ENCODE data around the gene NPRL2.
A peak's percentile ranks its signal among the peaks of the same experiment; 100 is the strongest.

The NPRL2 gene

GRCh38 chr3:50350527-50351322 is at the start of gene NPRL2, which contains the start of gene CYB561D2:
NPRL2 (minus strand) TSS chr3:50350775; CDS start chr3:50350652, 123 bp downstream.
CYB561D2 (plus strand) TSS chr3:50350862; CDS start chr3:50351434, 572 bp downstream.
- DNase-seq: peak; percentile 99

DNA sequence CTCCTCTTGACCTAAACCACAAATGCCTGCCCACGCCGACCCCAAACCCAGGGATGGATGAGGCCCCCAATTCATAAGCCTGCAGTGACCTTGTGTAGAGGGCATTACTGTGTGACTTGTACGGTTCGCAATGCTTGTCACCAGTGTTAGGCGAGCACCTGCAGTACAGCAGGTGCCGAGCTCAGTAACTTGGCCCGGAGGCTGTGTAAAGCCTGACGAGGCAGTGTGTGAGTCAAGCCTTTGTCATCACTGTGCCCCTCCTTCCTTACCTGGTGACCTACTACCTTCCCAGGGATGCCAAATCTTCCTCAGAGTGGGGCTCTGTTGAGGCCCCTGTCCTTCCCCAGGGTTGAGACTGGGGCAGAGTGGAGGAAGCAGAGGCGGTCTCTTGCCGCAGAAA is 45.9 kb upstream of the NPRL2 start:
- DNase-seq: no peak

DNA sequence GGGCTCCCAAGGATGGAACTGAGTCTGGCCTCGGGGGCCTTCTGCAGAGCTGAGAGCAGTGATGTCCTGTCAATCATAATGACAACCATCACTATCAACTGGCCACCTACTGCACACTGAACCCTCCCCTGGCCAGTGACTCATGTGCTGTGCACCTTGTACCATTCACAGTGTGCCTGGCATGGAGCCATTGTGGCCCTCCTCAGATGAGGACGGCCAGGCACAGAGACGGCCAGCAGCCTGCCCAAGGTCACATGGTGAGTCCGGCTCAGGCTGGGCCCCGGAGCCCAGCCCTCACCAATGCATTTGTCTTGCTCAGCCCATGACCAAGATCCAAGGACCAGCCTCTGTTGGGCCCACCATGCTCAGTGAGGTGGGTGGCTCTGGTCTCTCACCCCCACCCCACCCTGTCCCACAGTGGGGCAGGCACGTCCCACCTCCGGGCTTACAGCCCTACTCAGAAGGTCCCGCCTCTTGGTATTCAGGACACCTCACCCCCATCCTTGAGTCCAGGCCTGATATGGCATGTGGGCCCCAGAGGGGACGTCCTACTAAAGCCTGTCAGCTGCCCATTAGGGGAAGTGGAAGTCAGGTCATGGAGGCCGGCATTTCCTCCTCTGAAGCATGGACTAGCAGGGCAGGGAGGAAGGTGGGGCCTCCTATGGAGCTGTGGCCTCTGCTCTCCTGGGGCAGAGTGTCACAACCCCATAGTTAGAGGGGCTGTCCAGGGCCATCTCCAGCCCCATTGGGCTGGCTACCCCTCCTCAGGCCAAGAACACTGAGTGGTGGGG is 44.7 kb upstream of the NPRL2 start:
- DNase-seq: no peak

- no peak for DNase-seq
These were observed 42.5 kb upstream of the NPRL2 start for GRCh38 chr3:50393061-50393460.

DNA sequence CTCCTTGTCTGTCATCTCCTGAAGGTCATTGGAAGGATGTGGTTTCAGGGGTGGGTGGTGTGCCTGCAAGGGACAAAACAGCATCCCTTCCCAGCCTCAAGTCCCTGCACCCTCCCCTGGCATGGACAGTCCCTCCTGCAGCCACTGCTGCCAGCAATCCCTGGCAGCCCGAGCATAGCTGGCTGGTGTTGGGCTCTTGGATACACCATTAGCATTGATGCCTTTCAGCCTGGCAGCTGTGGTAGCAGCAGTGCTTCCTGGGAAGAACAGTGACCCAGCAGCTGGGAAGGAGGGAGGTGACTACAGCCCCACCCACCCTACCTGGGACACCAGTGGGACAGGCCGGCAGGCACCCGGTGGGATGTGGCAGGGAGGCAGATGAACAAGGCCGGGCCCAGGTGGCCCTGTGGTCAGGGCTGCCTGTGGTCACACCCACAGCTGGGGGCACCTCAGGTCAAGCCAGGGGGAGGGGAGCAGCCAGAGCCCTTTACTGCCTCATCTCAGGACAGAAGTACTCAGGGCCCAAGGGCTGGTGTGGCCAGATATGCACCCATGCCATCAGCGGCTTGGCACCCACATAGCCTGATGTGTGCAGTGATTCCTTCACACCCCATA is 41.6 kb upstream of the NPRL2 start:
- no peak for DNase-seq

GRCh38 chr3:50390508-50391224 is 40.1 kb upstream of the NPRL2 start:
- no peak for DNase-seq

DNA sequence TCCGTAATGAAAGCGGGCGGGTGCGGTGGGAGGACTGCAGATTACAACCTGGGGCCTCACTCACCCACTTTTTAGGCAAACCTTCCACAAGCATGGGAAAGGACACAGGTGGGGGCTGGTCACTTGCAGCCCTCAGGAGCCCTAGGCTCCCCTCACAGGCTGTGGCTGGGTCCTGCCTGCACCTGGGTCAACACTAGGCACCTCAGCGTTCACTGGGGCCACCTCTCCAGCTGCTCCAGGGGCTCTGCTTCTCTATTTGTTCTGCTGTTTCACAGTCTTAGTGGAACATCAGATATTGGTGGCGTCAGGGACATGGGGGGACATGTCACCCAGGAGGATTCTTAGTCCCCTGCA is 38.8 kb upstream of the NPRL2 start:
- no peak for DNase-seq

DNA sequence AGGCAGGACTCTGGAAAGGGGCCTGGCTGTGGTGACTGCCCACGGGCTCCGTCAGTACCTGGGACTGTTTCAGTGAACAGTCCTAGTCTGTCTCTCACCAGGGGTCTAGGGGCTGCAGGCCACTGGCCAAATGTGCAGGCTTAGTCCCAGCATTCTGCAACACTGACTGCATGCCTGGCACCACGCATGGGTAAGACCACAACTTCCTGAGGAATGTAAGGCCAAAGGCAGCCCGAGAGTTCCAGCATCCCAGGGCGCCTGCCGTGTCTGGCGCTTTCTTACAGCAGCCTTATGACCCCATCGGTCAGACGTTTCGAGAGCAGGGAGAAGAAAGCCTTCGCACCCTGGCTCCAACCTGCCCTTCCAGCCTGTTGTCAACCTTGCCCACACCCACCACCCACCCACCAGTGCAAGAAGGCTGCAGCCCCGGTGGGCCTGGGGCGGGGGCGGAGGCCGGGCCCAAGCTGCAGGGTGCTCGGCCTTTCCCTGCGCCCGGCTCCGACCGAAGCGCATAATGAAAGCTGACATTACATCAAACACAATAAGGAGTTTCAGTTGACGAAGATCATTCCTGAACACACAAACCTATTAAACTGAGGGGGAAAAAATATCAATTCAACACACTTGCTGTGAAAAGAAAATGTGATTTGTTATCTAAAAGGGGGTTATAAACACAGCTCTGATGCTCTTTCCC is 38.3 kb upstream of the NPRL2 start:
- DNase-seq: no peak

- DNase-seq: no peak
These were observed 37.6 kb upstream of the NPRL2 start for GRCh38 chr3:50388016-50388719.

DNA sequence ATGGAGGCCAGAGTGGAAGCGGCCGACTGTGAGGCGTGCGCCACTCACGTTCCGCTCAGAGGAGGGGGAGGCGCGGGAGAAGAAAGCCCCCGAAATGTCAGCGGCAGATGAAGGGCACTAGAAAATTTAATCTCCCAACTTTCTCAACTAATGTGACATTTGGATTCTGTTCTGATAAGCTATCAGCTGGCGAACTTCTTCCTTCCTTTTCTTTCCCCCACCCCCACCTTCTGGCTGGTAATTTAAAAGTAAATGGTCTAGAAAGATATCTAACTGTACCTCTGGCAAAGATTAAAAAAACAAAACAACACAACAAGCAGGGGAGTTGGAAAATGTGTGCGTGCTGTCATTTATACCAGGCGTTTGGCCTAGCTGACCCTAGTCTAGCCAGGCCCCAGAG is 35.2 kb upstream of the NPRL2 start:
- no peak for DNase-seq

DNA sequence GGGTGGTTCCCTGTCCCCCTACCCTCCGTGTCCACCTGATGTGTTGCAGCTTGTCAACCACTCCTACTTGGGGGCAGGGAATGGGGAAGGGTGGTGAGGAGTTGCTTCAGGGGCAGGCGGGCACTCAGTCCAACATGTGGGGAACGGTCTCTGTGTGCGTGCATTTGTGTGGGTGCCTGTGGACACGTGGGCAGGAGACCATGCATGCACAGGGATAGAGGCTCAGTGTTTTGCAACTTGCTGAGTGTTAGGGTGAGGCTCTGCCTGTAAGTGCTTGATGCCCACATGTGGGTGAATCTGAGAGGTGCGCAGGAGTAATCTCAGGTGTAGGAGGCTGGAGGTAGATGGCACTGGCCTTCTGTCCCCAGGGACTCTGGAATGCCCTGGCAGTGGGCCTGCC is 33.2 kb upstream of the NPRL2 start:
- DNase-seq: no peak

DNA sequence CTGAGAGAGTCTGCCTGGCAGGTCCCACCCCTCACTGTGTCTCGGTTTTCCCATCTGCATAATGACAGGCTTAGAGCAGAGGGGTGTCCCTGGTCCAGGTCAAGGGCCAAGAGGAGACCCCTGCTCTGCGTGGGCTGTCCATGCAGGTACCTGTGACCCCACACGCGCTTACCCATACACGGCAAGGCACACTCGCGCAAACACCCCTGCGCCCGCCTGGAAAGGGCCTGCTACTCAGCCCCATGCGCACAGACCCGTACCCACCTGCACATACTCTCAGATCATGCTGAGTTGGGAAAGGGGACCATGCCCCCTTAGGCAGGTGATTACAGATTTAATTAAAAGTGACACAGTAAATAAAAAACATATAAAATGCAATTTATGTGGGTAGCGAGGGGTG is 32.1 kb upstream of the NPRL2 start:
- DNase-seq: no peak

GRCh38 chr3:50381383-50381782 is 30.8 kb upstream of the NPRL2 start:
- no peak for DNase-seq

DNA sequence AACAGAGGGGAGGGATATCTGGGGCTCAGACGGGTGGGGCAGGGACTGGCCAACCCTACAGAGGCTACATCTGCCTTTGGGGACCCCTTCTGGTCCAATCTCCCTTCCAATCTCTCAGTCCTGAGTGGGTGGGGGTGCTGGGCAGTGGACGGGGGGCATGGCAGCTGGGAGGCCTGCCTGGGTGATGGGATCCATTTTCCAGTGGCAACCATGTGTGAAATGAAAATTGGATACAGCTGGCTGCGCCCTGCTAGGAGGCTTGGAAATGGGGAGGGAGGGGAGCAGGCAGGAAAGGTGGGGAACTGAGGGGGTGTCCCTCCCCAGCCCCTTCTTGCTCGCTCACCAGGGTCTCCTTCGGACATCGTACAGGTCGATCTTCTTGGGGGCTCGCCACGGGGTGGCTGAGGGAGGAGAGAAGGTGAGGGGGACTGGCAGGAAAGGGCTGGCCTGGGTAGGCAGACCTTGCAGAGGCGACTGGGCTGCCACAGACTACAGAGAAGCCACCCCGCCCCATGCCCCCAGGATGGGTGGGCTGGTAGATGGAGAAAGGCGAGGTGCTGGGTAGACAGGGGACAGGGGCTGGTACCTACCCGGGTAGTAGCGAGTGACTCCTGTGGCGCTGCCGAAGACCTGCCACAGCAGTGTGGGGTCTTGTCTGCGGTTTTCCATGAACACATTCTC is 30.0 kb upstream of the NPRL2 start:
- DNase-seq: no peak

DNA sequence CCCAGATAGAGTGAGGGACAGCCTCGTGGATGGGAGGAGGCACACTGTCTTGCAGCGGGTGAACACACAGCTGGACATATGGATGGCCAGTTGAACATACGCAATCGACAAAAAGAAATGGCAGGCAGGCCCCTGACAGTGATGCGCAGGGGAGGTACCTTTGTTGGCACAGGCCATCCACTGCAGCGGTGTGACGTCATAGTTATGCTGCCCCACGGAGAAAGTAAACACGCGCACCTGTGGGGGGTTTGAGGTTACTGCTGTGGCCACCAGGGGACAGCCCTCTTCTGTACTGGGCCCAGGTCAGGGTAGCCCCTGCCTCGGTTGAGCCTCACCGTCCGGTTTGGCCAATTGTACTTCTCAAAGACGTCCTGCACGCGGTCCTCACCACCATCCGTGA is 28.2 kb upstream of the NPRL2 start:
- DNase-seq: no peak

DNA sequence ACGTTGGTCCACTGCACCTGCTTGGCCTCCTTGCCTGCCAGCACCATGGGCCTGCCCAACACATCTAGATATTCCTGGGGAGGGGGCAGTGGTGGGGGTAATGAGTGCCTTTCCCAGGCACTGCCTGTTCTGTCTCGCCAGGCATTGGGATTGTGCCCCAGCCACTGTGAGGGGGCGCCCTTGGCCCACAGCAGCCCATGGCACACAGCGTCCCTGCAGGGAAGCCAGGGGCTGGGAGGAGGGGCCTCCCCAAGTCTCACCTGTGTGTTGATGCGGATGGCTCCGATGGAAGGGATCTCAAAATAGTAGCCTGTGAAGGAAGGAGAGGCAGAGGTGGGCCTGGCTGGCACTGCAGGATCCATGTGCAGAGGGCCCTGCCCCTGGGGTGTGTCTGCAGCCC is 27.4 kb upstream of the NPRL2 start:
- DNase-seq: no peak

DNA sequence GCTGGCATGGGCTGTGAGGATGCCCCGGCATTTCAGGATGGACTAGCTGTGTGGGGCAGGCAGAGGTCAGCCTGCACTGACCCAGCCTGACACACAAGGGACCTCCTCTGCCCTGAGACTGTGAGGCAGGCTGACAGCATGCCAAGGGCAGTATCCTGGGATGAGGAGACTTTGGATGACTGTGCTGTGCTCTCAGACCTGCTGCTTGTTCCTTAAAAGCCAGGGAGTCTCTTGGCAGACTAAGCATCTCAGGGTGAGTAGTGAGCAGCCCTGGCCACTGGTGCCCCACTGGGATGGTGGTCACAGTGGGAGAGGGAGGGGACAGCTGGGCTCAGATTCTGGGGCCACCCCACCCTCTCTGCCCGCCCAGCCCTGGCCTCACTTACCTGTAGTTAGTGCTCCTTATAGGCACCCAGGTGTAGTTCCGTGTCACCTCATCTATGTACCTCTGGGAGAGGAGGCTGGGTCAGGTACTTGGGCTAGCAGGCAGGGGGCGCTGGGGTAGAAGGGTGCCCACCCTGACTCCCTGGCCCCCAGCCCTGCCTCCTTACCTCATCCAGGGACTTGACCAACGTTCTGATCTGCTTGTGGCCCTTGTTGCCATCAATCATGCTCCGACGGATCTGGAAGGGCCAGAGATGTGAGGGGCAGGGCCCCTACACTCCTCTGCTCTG is 24.8 kb upstream of the NPRL2 start:
- DNase-seq: no peak

DNA sequence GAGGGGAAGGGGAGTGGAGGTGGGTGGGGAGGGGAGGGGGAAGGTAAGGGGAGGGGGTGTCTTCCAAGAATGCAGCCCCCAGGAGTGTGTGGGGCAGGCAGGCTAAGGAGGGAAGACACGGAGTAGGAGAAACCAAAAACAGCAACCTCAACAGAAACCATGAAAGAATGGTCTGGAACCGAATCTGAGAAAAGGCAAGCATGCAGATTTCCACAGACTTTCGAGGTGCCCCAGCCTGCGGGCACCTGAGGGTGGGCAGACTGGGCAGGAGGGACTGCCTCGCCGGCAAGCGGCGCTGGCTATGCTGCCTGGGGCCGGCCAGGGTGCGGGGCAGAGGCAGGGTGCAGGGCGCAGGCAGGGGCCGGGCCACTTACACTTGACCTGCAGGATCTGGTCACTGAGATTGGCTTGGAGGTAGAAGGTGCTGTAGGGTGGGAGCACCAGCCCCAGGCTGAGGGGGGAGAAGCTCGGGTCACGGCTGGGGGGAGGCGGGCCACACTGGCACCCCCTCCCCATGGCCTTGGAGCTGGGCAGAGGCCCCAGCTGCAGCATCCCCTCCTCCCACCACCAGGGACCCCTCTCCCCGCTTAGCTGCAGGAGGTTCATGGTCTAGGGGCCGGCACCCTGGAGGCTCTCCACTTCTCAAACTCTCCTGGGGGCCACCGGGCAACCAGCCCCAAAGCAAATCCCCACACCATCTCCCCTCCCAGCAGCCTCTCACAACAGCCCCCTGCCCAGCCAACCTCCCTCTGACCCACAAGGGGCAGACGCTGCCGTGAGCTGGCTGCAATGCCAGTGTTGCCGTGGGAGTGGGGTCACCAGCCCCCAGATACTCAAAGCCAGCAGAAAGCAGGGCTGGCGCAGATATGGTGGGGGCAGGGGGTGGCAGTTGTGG is 24.0 kb upstream of the NPRL2 start:
- no peak for DNase-seq
